HepG2 (cell line): Measurements from ENCODE around the gene PRR5L. TPM values are rescaled to one million over a fixed set of nuclear protein-coding genes. Genes with fewer than 3 reads are reported as not detected.

Source experiments
- ATAC-seq: fragments of 200-7000 bp; cut with Tn5 transposase; 3 replicates; pipeline ENCODE4 v1.9.1; 2020; ENCODE audit warnings: mild to moderate bottlenecking, moderate library complexity
- BruUV-seq: library from RNA; stranded (reverse); fragments of 400-500 nt; replicated peaks from 2 replicates; lab custom pipeline; 2021; lab: Mats Ljungman, UMichigan
- CTCF ChIA-PET: fragments of 300-600 bp; formaldehyde crosslinking; extraction: SDS; loops from one replicate; lab custom pipeline; 2021; ENCODE audit warnings: low total read pairs, inconsistent platforms, low intra/inter-chr PET ratio; lab: Yijun Ruan, JAX
- POLR2A ChIA-PET: fragments of 350-600 bp; sonication (Branson Sonifier 250); formaldehyde crosslinking; loops from one replicate; lab custom pipeline; 2020; ENCODE audit warnings: antibody characterized with exemption, inconsistent platforms; lab: Yijun Ruan, JAX
- DNase-seq: peaks from one replicate; pipeline ENCODE4 v3.0.0-alpha.2; 2015; ENCODE audit warnings: low spot score
- FAIRE-seq: peaks from 3 replicates; lab custom pipeline; 2011; peaks lifted over from hg19 to GRCh38; lab: Jason Lieb, UNC
- H2AFZ ChIP-seq: one replicate; pipeline ENCODE4 v1.6.1; 2011; ENCODE audit warnings: low read length, inconsistent platforms
- H3K27ac ChIP-seq: fragments of 300-600 bp; 3 replicates; pipeline ENCODE4 v1.8.0; 2011; ENCODE audit warnings: mixed run types, mild to moderate bottlenecking, mixed read lengths, low read length, inconsistent platforms; ENCODE audit not compliant: insufficient read depth; ENCODE audit errors: extremely low read length
- H3K27me3 ChIP-seq, 2 experiments: fragments of 200-600 bp in 1 of 2; 2 replicates in 1 of 2; 3 replicates in 1 of 2; pipeline versions ENCODE4 v1.6.0 to v1.8.0; 2011; ENCODE audit warnings: low read length in 2 of 2, mild to moderate bottlenecking in 2 of 2, moderate library complexity in 2 of 2, inconsistent platforms in 1 of 2; ENCODE audit not compliant: insufficient read depth in 2 of 2, control insufficient read depth in 1 of 2
- H3K36me3 ChIP-seq, 2 experiments: fragments of 200-600 bp in 1 of 2; replicated peaks in 1 of 2; 2 replicates in 1 of 2; 3 replicates in 1 of 2; pipeline versions ENCODE4 v1.5.1 to v1.8.0; 2011; ENCODE audit warnings: low read length in 2 of 2, inconsistent platforms in 1 of 2; ENCODE audit not compliant: insufficient read depth in 2 of 2, control insufficient read depth in 1 of 2
- H3K4me1 ChIP-seq: 2 replicates; pipeline ENCODE4 v1.5.1; 2012; ENCODE audit warnings: low read length, inconsistent platforms; ENCODE audit not compliant: insufficient read depth
- H3K4me2 ChIP-seq: 2 replicates; pipeline ENCODE4 v1.6.0; 2011; ENCODE audit warnings: low read depth, low read length, inconsistent platforms
- H3K4me3 ChIP-seq, 3 experiments: fragments of 200-600 bp in 1 of 3; sonication (generic), shearing (Covaris generic) in 1 of 3; replicated peaks in 1 of 3; 2 replicates each; pipeline ENCODE4 v1.5.1; 2011 to 2016; ENCODE audit warnings: low read length in 3 of 3, inconsistent platforms in 2 of 3, low read depth in 2 of 3, mild to moderate bottlenecking in 2 of 3, control low read depth in 1 of 3, mixed read lengths in 1 of 3; ENCODE audit not compliant: insufficient read depth in 1 of 3
- H3K79me2 ChIP-seq: one replicate; pipeline ENCODE4 v1.6.1; 2011; ENCODE audit warnings: low read length, inconsistent platforms; ENCODE audit not compliant: insufficient read depth
- H3K9ac ChIP-seq: 2 replicates; pipeline ENCODE4 v1.6.0; 2011; ENCODE audit warnings: mild to moderate bottlenecking, low read depth, low read length, inconsistent platforms; ENCODE audit not compliant: insufficient read depth
- H3K9me3 ChIP-seq: 2 replicates; pipeline ENCODE4 v1.5.1; 2012; ENCODE audit warnings: mild to moderate bottlenecking, low read length
- H4K20me1 ChIP-seq: 2 replicates; pipeline ENCODE4 v1.6.0; 2011; ENCODE audit warnings: inconsistent platforms, mild to moderate bottlenecking, low read length, moderate library complexity; ENCODE audit not compliant: insufficient read depth
- PLRG1 ChIP-seq: fragments of 450-650 bp; conservative IDR thresholded peaks from 2 replicates; pipeline ENCODE4 v1.6.1; 2016
- SAFB2 ChIP-seq: sonication (generic); formaldehyde crosslinking; IDR thresholded peaks from 2 replicates; pipeline ENCODE4 v1.5.1; 2020; ENCODE audit warnings: missing genetic modification reagents, low read depth, mild to moderate bottlenecking, borderline replicate concordance
- ZBTB43 ChIP-seq: sonication (generic); formaldehyde crosslinking; conservative IDR thresholded peaks from 2 replicates; pipeline ENCODE4 v1.4.0; 2020; ENCODE audit warnings: missing genetic modification reagents
- ZNF354B ChIP-seq: sonication (generic); formaldehyde crosslinking; IDR thresholded peaks from 2 replicates; pipeline ENCODE4 v1.8.0; 2022; ENCODE audit warnings: mild to moderate bottlenecking, missing genetic modification reagents
- ZNF547 ChIP-seq: sonication (generic); formaldehyde crosslinking; IDR thresholded peaks from 2 replicates; pipeline ENCODE4 v1.5.1; 2020; ENCODE audit warnings: mild to moderate bottlenecking, missing genetic modification reagents
- WGBS: methylation state at CpG from one replicate; pipeline ENCODE4 v1.1.6; 2017; ENCODE audit warnings: low lambda C conversion rate; 5-methylcytosine and 5-hydroxymethylcytosine counted together
- in situ Hi-C: cut with HindIII; loops from 2 replicates; pipeline ENCODE4 v1.10.0; 2017; ENCODE audit warnings: low pct_unique_long_range_greater_than_20kb; ENCODE audit not compliant: extremely low pct_ligation_motif_present
- intact Hi-C: fragments of 100-400 bp; cut with micrococcal nuclease; formaldehyde crosslinking; loops from one replicate; pipeline ENCODE4 v1.10.0; 2022; ENCODE audit not compliant: unreplicated experiment
- polyA plus RNA-seq, 8 experiments: library from polyadenylated mRNA; depleted of rRNA in 3 of 8; stranded (reverse) in 7 of 8; unstranded in 1 of 8; fragments of >200 nt; fragmentation: Illumina TruSeq in 4 of 8; extraction: Trizol in 4 of 8; gene quantifications; 2 replicates each; pipeline versions ENCODE4 v1.2.1 to v1.2.3, GENCODE V29; 2011 to 2016; ENCODE audit warnings: low read depth in 4 of 8, missing spikeins in 1 of 8, mixed read lengths in 1 of 8; ENCODE audit not compliant: insufficient read depth in 1 of 8
- total RNA-seq, 5 experiments: library from RNA; depleted of rRNA; stranded (reverse); fragments of >200 nt; fragmentation: Illumina TruSeq; extraction: Trizol; gene quantifications; 2 replicates each; pipeline ENCODE4 v1.2.3, GENCODE V29; 2016; ENCODE audit warnings: low read depth in 1 of 5

PRR5L gene
- total and polyA plus RNA-seq, 2 of the 13 experiments (the other 11 are each of a cell fraction or from before 2014, with no cell fraction given): 0.16 TPM; not detected in 1

GRCh38 chr11:36490026-36490806 lies 194.1 kb downstream of the PRR5L start:
- Histone ChIP-seq H4K20me1 (0 out of 2 replicates have a peak, but pooled peaks cover 3% of the 10 kb centered on the region), H2AFZ (no peak overlapping the region), H3K9me3 (no peaks in the 10 kb centered on the region), H3K4me1 (no peaks in the 10 kb centered on the region), H3K36me3 (peaks cover 17 to 48% of the 10 kb centered on the region in 2 experiments), H3K79me2 (no peaks in the 10 kb centered on the region), H3K4me3 (no peak overlapping the region), H3K27me3 (no peaks in the 10 kb centered on the region), H3K27ac (no peak overlapping the region), H3K9ac (no peak overlapping the region), H3K4me2 (no peak overlapping the region)
- WGBS: 96% methylated on average over 16 of the region's 16 CpGs
- in situ Hi-C loops: loop anchor here (10.0 to 25.0 kb wide), 2 partner anchors 55 to 878 kb away; partner anchors contain the start of gene FJX1
- BruUV-seq: TSS peak; percentile 14
- CTCF ChIA-PET: no interaction called here
- no peak for TF ChIP-seq ZNF547 (CRISPR knock-in tag)
- TF ChIP-seq ZBTB43 (CRISPR knock-in tag): no peak
- no peak for TF ChIP-seq ZNF354B (CRISPR knock-in tag)
- TF ChIP-seq SAFB2 (CRISPR knock-in tag): no peak
- TF ChIP-seq PLRG1: no peak
- FAIRE-seq: no peak
- ATAC-seq: no peak
- intact Hi-C loops: no loop called here
- DNase-seq: no peak
- POLR2A ChIA-PET: no interaction called here
